Loucy (cell line): ENCODE data around the gene ASPDH.

Source experiments
- H2AFZ ChIP-seq: fragments of 200-600 bp; sonication (generic); 2 replicates; pipeline ENCODE4 v1.6.0; 2016; ENCODE audit warnings: antibody characterized with exemption, mild to moderate bottlenecking, low read length, moderate library complexity
- H3F3A ChIP-seq: fragments of 200-600 bp; 2 replicates; pipeline ENCODE4 v1.6.0; 2016; ENCODE audit warnings: antibody characterized with exemption, low read depth, mild to moderate bottlenecking
- H3K27me3 ChIP-seq: fragments of 200-600 bp; sonication (generic); 2 replicates; pipeline ENCODE4 v1.6.1; 2014; ENCODE audit warnings: low read length, mild to moderate bottlenecking; ENCODE audit not compliant: insufficient read depth, poor library complexity, severe bottlenecking
- H3K36me3 ChIP-seq: fragments of 200-600 bp; sonication (generic); 2 replicates; pipeline ENCODE4 v1.6.1; 2016; ENCODE audit warnings: low read length; ENCODE audit not compliant: insufficient read depth
- H3K4me1 ChIP-seq: fragments of 200-600 bp; sonication (generic); 2 replicates; pipeline ENCODE4 v1.5.1; 2014; ENCODE audit warnings: low read length, mild to moderate bottlenecking; ENCODE audit not compliant: insufficient read depth, poor library complexity, severe bottlenecking
- H3K4me2 ChIP-seq: fragments of 200-600 bp; sonication (generic); 2 replicates; pipeline ENCODE4 v1.6.0; 2014; ENCODE audit warnings: antibody characterized with exemption, low read length, low read depth, mild to moderate bottlenecking; ENCODE audit not compliant: poor library complexity, severe bottlenecking
- H3K4me3 ChIP-seq: fragments of 200-600 bp; sonication (generic); 2 replicates; pipeline ENCODE4 v1.5.1; 2014; ENCODE audit warnings: low read length, mild to moderate bottlenecking, mixed read lengths; ENCODE audit not compliant: poor library complexity, severe bottlenecking
- H3K79me2 ChIP-seq: fragments of 200-600 bp; sonication (generic); 2 replicates; pipeline ENCODE4 v1.6.1; 2014; ENCODE audit warnings: low read length; ENCODE audit not compliant: insufficient read depth
- H3K9ac ChIP-seq: fragments of 200-600 bp; sonication (generic); 2 replicates; pipeline ENCODE4 v1.6.0; 2014; ENCODE audit warnings: mild to moderate bottlenecking, low read depth, low read length, moderate library complexity; ENCODE audit not compliant: poor library complexity, severe bottlenecking
- H3K9me2 ChIP-seq: fragments of 200-600 bp; sonication (generic); replicated peaks from 2 replicates; pipeline ENCODE4 v1.6.1; 2016; ENCODE audit warnings: low read depth, low read length, mixed read lengths
- H3K9me3 ChIP-seq: fragments of 200-600 bp; sonication (generic); 2 replicates; pipeline ENCODE4 v1.6.1; 2014; ENCODE audit warnings: mild to moderate bottlenecking, antibody characterized with exemption, low read length, low read depth; ENCODE audit not compliant: insufficient read depth
- H4K20me1 ChIP-seq: fragments of 200-600 bp; sonication (generic); 2 replicates; pipeline ENCODE4 v1.6.0; 2014; ENCODE audit warnings: antibody characterized with exemption, low read length, mild to moderate bottlenecking; ENCODE audit not compliant: insufficient read depth, poor library complexity, severe bottlenecking
- EZH2phosphoT487 ChIP-seq: fragments of 200-600 bp; IDR thresholded peaks from 2 replicates; pipeline ENCODE4 v1.6.1; 2018; ENCODE audit warnings: antibody characterized with exemption, mild to moderate bottlenecking, moderate library complexity, borderline replicate concordance
- TF ChIP-seq, protein P1 (sequence below): fragments of 200-600 bp; sonication (generic); conservative IDR thresholded peaks from 2 replicates; pipeline ENCODE4 v1.5.1; 2014; ENCODE audit warnings: mild to moderate bottlenecking, antibody characterized with exemption, low read length

The ASPDH gene

DNA sequence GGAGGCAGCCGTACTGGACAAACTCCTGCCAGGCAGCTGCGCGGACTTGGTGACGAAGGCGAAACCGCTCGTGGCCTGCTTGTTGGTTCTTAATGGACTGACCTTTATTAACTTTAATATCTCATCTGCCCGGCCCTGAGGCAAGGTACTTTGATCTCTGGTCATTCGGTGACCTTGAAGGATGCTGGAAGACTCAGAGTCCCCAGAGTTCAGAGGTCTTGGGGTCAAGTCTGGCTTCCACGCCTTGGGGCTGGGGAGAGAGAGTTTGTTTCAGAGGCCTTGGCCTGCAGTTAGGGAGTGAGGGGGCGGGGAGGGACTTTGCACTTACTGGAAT is 47.0 kb downstream of the ASPDH start:
- H4K20me1 ChIP-seq, result no peaks in the 10 kb centered on the region
- H2AFZ ChIP-seq, result no peak overlapping the region
- no peaks in the 10 kb centered on the region for H3F3A ChIP-seq
- H3K27me3 ChIP-seq, result no peaks in the 10 kb centered on the region
- H3K9me2 ChIP-seq, result no peaks in the 10 kb centered on the region
- H3K79me2 ChIP-seq, result no peaks in the 10 kb centered on the region
- no peak for TF ChIP-seq EZH2phosphoT487
- TF ChIP-seq, protein P1, sequence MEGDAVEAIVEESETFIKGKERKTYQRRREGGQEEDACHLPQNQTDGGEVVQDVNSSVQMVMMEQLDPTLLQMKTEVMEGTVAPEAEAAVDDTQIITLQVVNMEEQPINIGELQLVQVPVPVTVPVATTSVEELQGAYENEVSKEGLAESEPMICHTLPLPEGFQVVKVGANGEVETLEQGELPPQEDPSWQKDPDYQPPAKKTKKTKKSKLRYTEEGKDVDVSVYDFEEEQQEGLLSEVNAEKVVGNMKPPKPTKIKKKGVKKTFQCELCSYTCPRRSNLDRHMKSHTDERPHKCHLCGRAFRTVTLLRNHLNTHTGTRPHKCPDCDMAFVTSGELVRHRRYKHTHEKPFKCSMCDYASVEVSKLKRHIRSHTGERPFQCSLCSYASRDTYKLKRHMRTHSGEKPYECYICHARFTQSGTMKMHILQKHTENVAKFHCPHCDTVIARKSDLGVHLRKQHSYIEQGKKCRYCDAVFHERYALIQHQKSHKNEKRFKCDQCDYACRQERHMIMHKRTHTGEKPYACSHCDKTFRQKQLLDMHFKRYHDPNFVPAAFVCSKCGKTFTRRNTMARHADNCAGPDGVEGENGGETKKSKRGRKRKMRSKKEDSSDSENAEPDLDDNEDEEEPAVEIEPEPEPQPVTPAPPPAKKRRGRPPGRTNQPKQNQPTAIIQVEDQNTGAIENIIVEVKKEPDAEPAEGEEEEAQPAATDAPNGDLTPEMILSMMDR, result no peak
- no peaks in the 10 kb centered on the region for H3K9me3 ChIP-seq
- no peak overlapping the region for H3K9ac ChIP-seq
- no peak overlapping the region for H3K4me2 ChIP-seq
- H3K4me3 ChIP-seq, result no peak overlapping the region
- no peaks in the 10 kb centered on the region for H3K4me1 ChIP-seq
- H3K36me3 ChIP-seq, result no peaks in the 10 kb centered on the region

DNA sequence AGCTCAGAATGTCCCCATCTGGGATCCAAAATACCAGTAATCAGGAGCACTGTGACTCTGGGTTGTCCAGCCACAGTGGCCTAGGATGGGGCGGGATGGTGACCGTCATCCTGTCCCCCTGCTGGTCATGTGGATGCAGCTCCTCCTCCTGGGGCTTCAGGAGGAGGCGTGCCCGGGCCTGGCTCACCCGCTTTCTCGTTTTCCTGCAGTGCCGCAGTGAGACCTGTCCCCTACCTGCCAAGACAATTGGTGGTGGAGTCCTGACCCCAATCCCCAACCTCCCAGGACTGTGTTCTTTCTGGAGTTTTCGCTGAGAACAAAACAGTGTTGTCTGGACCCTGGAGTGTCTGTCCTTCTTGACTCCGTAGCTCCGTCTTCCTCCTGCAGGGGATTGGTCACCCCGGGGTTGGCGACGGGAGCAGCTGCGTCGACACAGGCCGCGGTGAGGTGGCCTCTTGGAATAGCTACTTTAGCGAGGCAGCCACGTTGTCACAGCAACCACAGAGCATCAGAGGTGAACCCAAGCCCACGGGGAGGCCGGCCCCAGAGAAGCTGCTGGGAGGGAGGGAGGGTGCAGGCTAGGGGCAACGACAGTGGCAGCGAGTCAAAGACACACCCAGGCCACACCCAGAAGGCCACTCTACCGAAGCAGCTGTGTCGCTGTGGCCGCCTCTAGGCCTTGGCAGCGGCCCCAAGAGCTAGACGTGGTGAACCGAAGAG is 47.6 kb downstream of the ASPDH start:
- TF ChIP-seq, protein P1, result no peak
- no peak for TF ChIP-seq EZH2phosphoT487
- Histone ChIP-seq H3K4me2 (no peak overlapping the region), H2AFZ (no peak overlapping the region), H3K36me3 (no peaks in the 10 kb centered on the region), H3K79me2 (no peaks in the 10 kb centered on the region), H3K9ac (no peak overlapping the region), H3K9me2 (no peaks in the 10 kb centered on the region), H4K20me1 (no peaks in the 10 kb centered on the region), H3K9me3 (no peaks in the 10 kb centered on the region), H3K4me3 (no peak overlapping the region), H3K4me1 (no peaks in the 10 kb centered on the region), H3K27me3 (no peaks in the 10 kb centered on the region), H3F3A (no peaks in the 10 kb centered on the region)

DNA sequence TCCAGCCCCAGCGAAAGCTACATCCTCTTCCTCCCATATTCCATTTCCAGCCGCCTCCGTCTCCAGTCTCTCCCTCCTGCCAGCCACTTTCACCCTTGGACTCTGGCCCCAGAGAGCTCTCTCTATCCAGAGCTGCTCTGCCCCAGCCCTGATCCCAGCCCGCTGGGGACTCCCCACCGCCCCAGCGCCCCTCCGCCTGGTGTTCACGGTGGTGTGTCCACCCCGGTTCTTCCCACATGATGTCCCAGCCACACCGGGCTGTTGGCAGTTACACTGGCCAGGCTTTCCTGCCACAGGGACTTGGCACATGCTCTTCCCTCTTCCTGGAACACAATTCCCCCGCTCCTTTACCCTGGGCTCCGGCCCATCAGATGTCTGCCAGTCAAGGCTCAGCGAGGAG is 48.7 kb downstream of the ASPDH start:
- TF ChIP-seq EZH2phosphoT487, result no peak
- TF ChIP-seq, protein P1, result no peak
- H3K36me3 ChIP-seq, result no peaks in the 10 kb centered on the region
- H3K79me2 ChIP-seq, result no peaks in the 10 kb centered on the region
- no peak overlapping the region for H3K4me3 ChIP-seq
- no peaks in the 10 kb centered on the region for H4K20me1 ChIP-seq
- no peak overlapping the region for H3K9ac ChIP-seq
- H3F3A ChIP-seq, result no peaks in the 10 kb centered on the region
- H3K9me3 ChIP-seq, result no peaks in the 10 kb centered on the region
- no peaks in the 10 kb centered on the region for H3K4me1 ChIP-seq
- no peaks in the 10 kb centered on the region for H3K27me3 ChIP-seq
- no peaks in the 10 kb centered on the region for H3K9me2 ChIP-seq
- no peak overlapping the region for H3K4me2 ChIP-seq
- no peak overlapping the region for H2AFZ ChIP-seq
